Stimulated activated CD4-positive, alpha-beta T cell treated with anti-CD3 and anti-CD28 coated beads, TNF-alpha, amount 100 ng/mL, for 4 hours (primary cell): ENCODE measurements around the gene MALAT1.

Experiments used
- DNase-seq, 3 experiments: peaks; one replicate each; pipeline ENCODE4 v3.0.0-alpha.2; 2020; ENCODE audit warnings: low read depth in 3 of 3

Gene MALAT1

GRCh38 chr11:65538915-65539743 is 40.3 kb downstream of the MALAT1 start:
- DNase-seq, result no peak

DNA sequence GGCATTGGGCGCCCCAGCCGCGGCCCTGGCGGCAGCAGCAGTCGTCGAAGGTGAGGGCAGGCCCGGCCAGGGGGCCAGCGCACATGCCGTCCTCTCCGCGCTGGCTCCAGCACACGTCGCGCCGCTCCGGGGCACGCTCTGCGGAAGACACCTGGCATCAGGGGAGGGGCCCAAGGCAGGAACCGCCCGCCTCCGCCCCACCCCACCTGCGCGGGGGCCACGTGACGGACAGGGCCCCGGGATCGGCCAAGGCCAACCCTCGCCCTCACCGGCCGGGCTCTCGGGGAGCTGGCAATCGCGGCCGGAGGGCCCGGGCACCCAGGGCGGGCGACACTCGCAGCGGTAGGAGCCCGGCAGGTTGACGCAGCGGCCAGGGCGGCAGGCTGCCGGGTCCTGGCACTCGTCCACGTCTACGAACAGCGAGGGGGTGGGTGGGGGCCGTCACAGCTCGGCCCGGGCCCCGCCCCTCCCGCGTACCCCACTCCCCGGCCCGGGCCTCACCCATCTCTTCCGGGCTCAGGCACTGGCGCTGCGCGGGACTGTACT is 41.0 kb downstream of the MALAT1 start:
- DNase-seq, result no peak

GRCh38 chr11:65540290-65541092 is 41.6 kb downstream of the MALAT1 start:
- DNase-seq, result peak; percentile 79 to 87 (median 80)

DNA sequence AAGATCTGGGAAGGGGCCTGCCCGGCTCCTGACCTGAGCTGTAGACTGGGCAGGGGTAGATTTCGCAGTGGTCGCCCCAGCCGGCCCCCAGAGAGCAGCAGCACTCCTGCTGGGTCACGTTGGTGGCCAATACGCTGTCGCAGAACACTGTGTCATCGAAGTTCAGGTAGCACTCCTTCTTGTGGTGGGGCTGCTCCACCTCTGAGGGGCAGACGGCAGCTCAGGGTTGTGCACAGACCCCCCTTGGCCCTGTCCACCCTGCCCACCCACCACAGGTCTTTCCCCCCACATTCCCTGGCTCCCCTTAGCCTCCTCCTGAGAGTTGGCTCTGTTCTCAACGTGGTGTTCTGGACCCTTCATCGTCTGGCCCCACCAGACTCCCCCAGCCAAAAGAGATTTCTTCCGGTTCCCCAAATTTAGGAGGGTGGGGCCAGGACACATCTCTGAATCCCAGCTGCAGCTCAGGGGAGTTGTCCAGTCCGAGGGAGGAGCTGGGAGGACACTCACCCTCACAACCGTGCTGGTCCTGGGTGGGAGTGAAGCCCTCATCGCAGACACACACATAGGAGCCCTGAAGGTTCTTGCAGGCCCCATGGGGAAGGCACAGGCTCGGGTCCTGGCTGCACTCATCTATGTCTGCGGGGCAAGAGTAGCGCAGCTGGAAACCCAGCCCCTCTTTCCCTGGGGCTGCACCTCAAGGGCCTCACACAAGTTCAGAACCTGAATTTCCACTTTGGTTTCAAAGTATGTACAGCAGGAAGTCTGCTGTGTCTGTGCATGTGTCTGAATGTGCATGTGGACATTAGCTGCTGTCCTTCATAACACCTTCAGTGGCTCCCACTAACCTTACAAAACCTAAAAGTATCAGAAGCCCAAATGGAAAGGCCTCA is 42.5 kb downstream of the MALAT1 start:
- no peak for DNase-seq

- DNase-seq, result no peak
These were observed 44.0 kb downstream of the MALAT1 start for GRCh38 chr11:65542738-65543390.

DNA sequence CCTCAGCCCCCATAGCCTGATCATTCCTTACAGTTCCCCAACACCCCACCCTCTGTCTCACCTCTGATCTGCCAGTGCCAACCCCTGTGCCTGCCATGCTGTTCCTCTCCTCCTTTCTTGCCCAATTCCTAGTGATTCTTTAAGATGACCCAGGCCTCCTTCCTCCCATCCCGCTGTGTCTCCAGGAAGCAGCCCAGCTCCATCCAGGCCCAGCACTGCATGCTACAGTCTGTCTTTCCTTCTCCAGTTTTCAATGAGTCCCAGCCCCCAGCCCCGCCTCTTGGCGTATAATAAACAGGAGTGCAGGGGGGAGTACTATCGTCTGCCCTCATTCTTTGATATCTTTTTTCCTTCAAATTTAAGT is 47.0 kb downstream of the MALAT1 start:
- no peak for DNase-seq

DNA sequence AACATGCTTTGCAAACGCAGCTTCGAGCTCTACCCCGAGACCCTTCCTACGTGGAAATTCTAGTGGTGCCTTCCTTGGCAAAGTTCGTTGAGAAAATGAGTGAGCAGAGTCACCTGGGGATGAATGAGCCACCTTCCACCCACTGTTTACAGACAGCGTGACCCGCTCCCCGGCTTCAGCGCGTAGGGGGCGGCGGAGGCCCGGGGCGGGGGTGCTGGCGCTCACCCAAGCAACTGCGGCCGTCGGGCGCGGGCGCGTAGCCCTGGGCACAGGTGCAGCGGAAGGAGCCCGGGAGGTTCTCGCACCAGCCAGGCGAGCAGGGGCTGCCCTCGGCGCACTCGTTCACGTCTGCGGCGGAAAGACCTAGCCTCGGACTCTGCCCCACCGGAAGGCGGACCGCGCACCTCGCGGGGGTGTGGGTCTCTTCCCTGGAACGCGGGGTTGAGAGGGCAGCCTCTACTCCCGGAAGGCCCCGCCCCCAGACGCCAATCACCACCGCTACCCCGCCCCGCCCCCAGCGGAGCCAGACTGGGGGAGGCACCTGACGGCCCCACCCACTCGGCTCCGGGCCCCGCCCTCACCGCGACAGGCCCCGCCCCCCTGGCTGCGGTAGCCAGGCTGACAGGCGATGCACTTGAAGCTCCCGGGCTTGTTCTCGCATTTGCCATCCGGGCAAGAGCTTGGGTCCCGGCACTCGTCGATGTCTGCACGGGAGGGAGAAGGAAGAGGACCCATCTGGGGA is 47.5 kb downstream of the MALAT1 start:
- DNase-seq, result peak; percentile 98 to 99 (median 98)

DNA sequence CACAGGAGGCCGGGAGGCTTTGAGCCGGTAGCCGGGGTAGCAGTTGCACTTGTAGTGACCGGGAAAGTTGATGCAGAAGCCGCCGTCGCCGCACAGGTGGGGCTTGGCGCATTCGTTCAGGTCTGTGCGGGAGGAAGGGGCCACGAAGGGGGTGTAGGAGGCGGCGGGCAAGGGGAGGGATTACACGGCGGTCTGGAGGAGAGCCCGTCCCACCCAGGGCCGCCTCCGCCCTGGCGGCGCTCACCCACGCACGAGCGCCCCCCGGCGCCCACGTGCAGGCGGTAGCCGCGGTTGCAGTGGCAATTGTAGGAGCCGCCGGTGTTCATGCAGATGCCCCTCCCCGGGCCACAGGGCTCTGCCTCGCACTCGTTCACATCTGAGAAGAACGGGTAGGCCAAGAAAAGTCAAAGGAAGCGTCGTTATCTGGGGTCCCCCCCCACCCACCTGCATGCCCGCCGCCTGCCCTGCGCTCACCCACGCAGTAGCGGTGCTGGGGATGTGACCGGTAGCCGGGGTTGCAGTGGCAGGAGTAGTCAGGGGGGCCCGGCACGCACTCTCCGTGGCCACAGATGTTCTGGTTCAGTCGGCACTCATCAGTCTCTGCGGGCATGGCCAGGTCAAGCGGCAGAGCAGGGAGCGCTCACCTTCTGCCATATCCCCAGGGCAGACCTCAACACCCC is 48.7 kb downstream of the MALAT1 start:
- no peak for DNase-seq

DNA sequence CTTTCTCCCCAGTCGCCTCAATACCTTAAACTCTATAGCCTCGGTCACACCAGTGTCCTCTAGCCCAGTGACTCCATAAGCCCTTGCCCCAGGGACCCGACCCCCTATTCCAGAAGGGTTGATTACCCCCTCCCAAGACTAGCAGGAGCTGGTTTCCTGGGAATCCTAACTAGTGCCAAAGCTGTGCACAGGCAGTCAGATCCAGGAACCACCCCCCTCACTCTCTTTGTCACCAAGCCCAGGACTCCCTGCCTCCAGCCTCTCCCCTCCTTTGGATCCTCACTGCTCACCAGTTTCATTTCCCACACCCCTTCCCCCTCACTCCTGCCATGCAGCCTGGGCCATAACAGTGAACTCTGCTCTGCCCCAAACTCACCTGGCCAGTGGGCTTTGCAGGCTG is 49.5 kb downstream of the MALAT1 start:
- no peak for DNase-seq

DNA sequence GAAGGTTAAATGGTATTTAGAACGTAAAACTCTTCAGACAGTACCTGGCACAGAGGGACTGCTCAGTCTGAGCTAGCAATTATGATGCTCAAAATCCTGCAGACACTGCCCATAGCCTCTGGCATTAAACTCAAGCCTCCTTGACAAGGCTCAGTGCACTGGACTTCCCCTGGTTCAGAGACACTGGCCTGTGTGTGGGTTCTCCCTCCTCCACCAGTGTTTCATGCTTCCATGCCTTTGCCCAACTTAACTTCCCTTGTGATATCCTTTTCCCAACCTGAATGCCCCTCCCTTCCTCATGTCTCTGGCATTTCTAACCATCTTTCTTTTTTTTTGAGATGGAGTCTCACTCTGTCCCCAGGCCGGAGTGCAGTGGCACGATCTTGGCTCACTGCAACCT is 50.3 kb downstream of the MALAT1 start:
- DNase-seq, result no peak

GRCh38 chr11:65551572-65552387 is 52.9 kb downstream of the MALAT1 start:
- DNase-seq, result no peak

DNA sequence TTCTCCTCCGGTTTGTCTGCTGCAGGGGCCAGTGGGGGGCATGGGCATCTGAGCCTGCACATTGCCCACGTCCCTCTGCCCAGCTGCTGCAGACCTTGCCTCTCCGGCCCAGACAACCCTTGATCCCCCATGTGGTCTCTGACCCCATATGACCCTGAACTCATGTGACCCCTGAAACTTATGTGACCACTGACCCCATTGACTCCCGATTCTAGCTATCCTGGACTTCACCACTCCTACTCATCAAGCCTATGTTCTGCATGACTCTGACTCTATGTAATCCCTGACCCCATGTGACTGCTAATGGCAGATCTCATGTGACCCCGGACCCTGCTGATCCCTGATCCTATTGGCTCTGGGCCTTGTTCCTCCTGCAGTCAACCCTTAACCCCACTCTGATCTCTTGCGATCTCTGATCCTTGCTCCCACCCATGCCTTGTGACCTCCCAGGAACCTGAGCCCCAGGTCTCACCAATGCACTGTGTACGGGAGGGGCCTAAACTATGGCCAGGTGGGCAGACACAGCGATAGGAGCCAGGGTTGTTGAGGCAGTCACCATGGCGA is 53.6 kb downstream of the MALAT1 start:
- DNase-seq, result no peak

GRCh38 chr11:65553301-65554001 is 54.6 kb downstream of the MALAT1 start:
- peak in 1 of 3 experiments; percentile 47 for DNase-seq

DNA sequence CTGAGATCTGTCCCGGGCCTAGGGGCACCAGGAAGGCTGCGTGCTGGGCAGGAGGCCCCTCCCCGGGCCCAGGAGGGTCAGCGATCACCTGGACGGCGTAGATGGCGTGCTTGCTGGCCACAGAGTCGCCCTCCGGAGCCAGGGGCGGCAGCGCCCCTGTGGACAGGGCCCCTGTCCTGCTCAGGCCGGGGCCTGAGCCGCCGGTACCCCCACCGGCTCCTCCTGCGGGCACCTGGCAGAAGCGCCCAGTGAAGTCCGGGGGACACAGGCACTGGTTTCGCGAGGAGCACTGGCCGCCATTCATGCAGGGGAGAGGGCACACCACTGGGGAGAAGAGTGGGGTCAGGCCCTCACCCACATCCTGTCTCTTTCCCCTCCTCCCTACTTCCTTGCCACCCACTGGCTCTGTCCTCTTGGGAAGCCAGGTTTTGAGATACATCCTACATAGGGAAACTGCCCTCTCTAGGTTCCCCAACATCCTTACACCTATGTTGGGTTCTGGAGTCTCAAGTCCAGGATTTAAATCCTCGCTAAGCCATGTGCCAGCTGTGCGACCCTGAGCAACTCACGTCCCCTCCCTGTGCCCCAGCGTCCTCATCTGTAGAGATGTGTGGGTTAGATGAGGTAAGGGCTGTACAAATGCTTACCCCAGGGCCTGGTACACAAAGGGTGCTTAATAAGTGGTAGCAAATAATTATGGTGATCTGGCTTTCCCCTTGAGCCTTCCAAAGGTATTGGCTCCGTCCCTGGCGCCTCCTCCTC is 55.4 kb downstream of the MALAT1 start:
- no peak for DNase-seq

GRCh38 chr11:65554842-65555430 is 56.1 kb downstream of the MALAT1 start:
- DNase-seq, result no peak

- DNase-seq, result no peak
These were observed 56.9 kb downstream of the MALAT1 start for GRCh38 chr11:65555693-65556231.
